Smooth muscle cell (in vitro differentiated cells): ENCODE results near the gene NKX1-2. TPM values are rescaled to one million over a fixed set of nuclear protein-coding genes. Genes with fewer than 3 reads are reported as not detected.

Source experiments
- DNase-seq: peaks from one replicate; lab custom pipeline; 2025; ENCODE audit not compliant: unreplicated experiment; lab: John Stamatoyannopoulos, UW
- H2AFZ ChIP-seq: fragments of 200-600 bp; sonication (generic); 2 replicates; pipeline ENCODE4 v1.6.0; 2016; ENCODE audit warnings: antibody characterized with exemption, low read depth, mild to moderate bottlenecking
- H3F3A ChIP-seq: fragments of 200-600 bp; sonication (generic); 2 replicates; pipeline ENCODE4 v1.6.0; 2017; ENCODE audit warnings: antibody characterized with exemption, low read depth
- H3K27ac ChIP-seq: fragments of 200-600 bp; sonication (generic); 2 replicates; pipeline ENCODE4 v1.5.1; 2016; ENCODE audit warnings: low read depth, mild to moderate bottlenecking
- H3K27me3 ChIP-seq: fragments of 200-600 bp; sonication (generic); 2 replicates; pipeline ENCODE4 v1.6.1; 2016; ENCODE audit warnings: low read depth, mild to moderate bottlenecking
- H3K36me3 ChIP-seq: fragments of 200-600 bp; sonication (generic); 2 replicates; pipeline ENCODE4 v1.5.1; 2016; ENCODE audit warnings: low read depth
- H3K4me1 ChIP-seq: fragments of 200-600 bp; sonication (generic); 2 replicates; pipeline ENCODE4 v1.5.1; 2016; ENCODE audit warnings: low read depth
- H3K4me2 ChIP-seq: fragments of 200-600 bp; sonication (generic); 2 replicates; pipeline ENCODE4 v1.6.0; 2016; ENCODE audit warnings: mild to moderate bottlenecking
- H3K4me3 ChIP-seq: fragments of 200-600 bp; sonication (generic); 2 replicates; pipeline ENCODE4 v1.5.1; 2016; ENCODE audit warnings: mild to moderate bottlenecking
- H3K79me2 ChIP-seq: fragments of 200-600 bp; sonication (generic); 2 replicates; pipeline ENCODE4 v1.6.0; 2016; ENCODE audit warnings: low read depth, mild to moderate bottlenecking
- H3K9ac ChIP-seq: fragments of 200-600 bp; sonication (generic); 2 replicates; pipeline ENCODE4 v1.6.0; 2016; ENCODE audit warnings: low read depth
- H3K9me3 ChIP-seq: fragments of 200-600 bp; sonication (generic); replicated peaks from 2 replicates; pipeline ENCODE4 v1.5.1; 2016; ENCODE audit warnings: low read depth
- H4K20me1 ChIP-seq: fragments of 200-600 bp; sonication (generic); 2 replicates; pipeline ENCODE4 v1.6.0; 2016; ENCODE audit warnings: low read depth
- CTCF ChIP-seq: fragments of 200-600 bp; sonication (generic); IDR thresholded peaks from 2 replicates; pipeline ENCODE4 v1.5.1; 2017; ENCODE audit warnings: borderline replicate concordance, mild to moderate bottlenecking, antibody characterized with exemption; ENCODE audit not compliant: insufficient read depth, poor library complexity, severe bottlenecking
- WGBS: methylation state at CpG from one replicate; pipeline ENCODE4 v1.1.7; 2016; ENCODE audit warnings: low lambda C conversion rate; 5-methylcytosine and 5-hydroxymethylcytosine counted together
- polyA plus RNA-seq: library from polyadenylated mRNA; unstranded; fragments of >200 nt; fragmentation: Nextera tagmentation; extraction: Ambion mirVana; gene quantifications from 2 replicates; pipeline ENCODE4 v1.2.1, GENCODE V29; 2016
- total RNA-seq: library from RNA; depleted of rRNA; stranded (reverse); fragments of >200 nt; gene quantifications from 2 replicates; pipeline ENCODE4 v1.2.3, GENCODE V29; 2014

The NKX1-2 gene
- total and polyA plus RNA-seq, 2 experiments from 2014 or later: not detected

GRCh38 chr10:124419635-124420034, 30.2 kb downstream of the NKX1-2 start:
- no peaks in the 10 kb centered on the region for H3K9me3 ChIP-seq
- H4K20me1 ChIP-seq: peaks cover 34% of the 10 kb centered on the region
- no peaks in the 10 kb centered on the region for H3K36me3 ChIP-seq
- no peak overlapping the region for H3K9ac ChIP-seq
- 94% methylated on average over 10 of the region's 10 CpGs for WGBS
- peaks cover 4% of the 10 kb centered on the region for H3K4me1 ChIP-seq
- no peak overlapping the region for H2AFZ ChIP-seq
- peaks cover 37% of the 10 kb centered on the region for H3K79me2 ChIP-seq
- no peak for DNase-seq
- H3K27ac ChIP-seq: no peak overlapping the region
- no peaks in the 10 kb centered on the region for H3F3A ChIP-seq
- no peaks in the 10 kb centered on the region for H3K27me3 ChIP-seq
- H3K4me3 ChIP-seq: no peak overlapping the region
- H3K4me2 ChIP-seq: no peak overlapping the region
- TF ChIP-seq CTCF: no peak

GRCh38 chr10:124418726-124419501, 30.9 kb downstream of the NKX1-2 start, which contains the start of gene OAT:
Gene OAT (minus strand): TSS chr10:124418923. CDS start chr10:124412171, 6,752 bp downstream.
- Histone ChIP-seq H3K79me2 (peaks cover 44% of the 10 kb centered on the region), H3K36me3 (no peaks in the 10 kb centered on the region), H3K4me3 (peak within 1 kb of the TSS; percentile 75), H3F3A (no peaks in the 10 kb centered on the region), H3K4me1 (peaks cover 4% of the 10 kb centered on the region), H3K4me2 (peak within 1 kb of the TSS; percentile 84), H4K20me1 (peaks cover 42% of the 10 kb centered on the region), H3K27ac (peak within 1 kb of the TSS; percentile 60), H3K9ac (peak within 1 kb of the TSS; percentile 84), H3K9me3 (no peaks in the 10 kb centered on the region), H3K27me3 (no peaks in the 10 kb centered on the region), H2AFZ (peak within 1 kb of the TSS; percentile 50)
- TF ChIP-seq CTCF: peak; percentile 9
- DNase-seq: peak; percentile 75
- WGBS: 5% methylated on average over 53 of the region's 70 CpGs

- Histone ChIP-seq H3K9ac (peak overlapping the region; percentile 84), H4K20me1 (peaks cover 50% of the 10 kb centered on the region), H3K79me2 (peaks cover 53% of the 10 kb centered on the region), H3K27me3 (no peaks in the 10 kb centered on the region), H3F3A (no peaks in the 10 kb centered on the region), H3K4me1 (peaks cover 4% of the 10 kb centered on the region), H2AFZ (no peak overlapping the region), H3K36me3 (no peaks in the 10 kb centered on the region), H3K4me2 (peak overlapping the region; percentile 84), H3K9me3 (no peaks in the 10 kb centered on the region), H3K27ac (peak overlapping the region; percentile 60), H3K4me3 (peak overlapping the region; percentile 75)
- 2% methylated on average over 38 of the region's 64 CpGs for WGBS
- DNase-seq: peak; percentile 65
- no peak for TF ChIP-seq CTCF
These were observed 31.7 kb downstream of the NKX1-2 start for GRCh38 chr10:124417895-124418725.
